ENCODE results near the gene NDUFB10.
"Not testable (repeated sequence)": the region's sequence is repeated elsewhere in the genome, so short reads cannot be mapped to it uniquely, and the experiment has no call there.

The NDUFB10 gene

GRCh38 chr16:1929105-1929504, 30.2 kb upstream of the NDUFB10 start:
- no peak overlapping the region for H3K9ac ChIP-seq (ENCODE audit: low read depth, low read length)
- peaks cover 18% of the 10 kb centered on the region for H3K27me3 ChIP-seq (ENCODE audit: insufficient read depth, low read length)
- peak overlapping the region; percentile 50 for H3K4me3 ChIP-seq (ENCODE audit: low read length)
- no peaks in the 10 kb centered on the region for H3K36me3 ChIP-seq (ENCODE audit: insufficient read depth, low read length)
- 21% methylated on average over 8 of the region's 11 CpGs for WGBS
- no peak overlapping the region for H3K27ac ChIP-seq (ENCODE audit: low read depth, low read length)
- H3K9me3 ChIP-seq (ENCODE audit: insufficient read depth, low read depth, low read length), result no peaks in the 10 kb centered on the region
- no peaks in the 10 kb centered on the region for H3K4me1 ChIP-seq (ENCODE audit: insufficient read depth, low read length)

GRCh38 chr16:1929578-1930337, 29.6 kb upstream of the NDUFB10 start:
- no peaks in the 10 kb centered on the region for H3K4me1 ChIP-seq (ENCODE audit: insufficient read depth, low read length)
- H3K27me3 ChIP-seq (ENCODE audit: insufficient read depth, low read length), result peaks cover 11% of the 10 kb centered on the region
- H3K4me3 ChIP-seq (ENCODE audit: low read length), result peak overlapping the region; percentile 50
- no peak overlapping the region; the same call in 1 of the 2 replicates for H3K9ac ChIP-seq (ENCODE audit: low read depth, low read length)
- no peaks in the 10 kb centered on the region for H3K9me3 ChIP-seq (ENCODE audit: insufficient read depth, low read depth, low read length)
- no peaks in the 10 kb centered on the region for H3K36me3 ChIP-seq (ENCODE audit: insufficient read depth, low read length)
- whole genome bisulfite sequencing, result 15% methylated on average over 70 of the region's 70 CpGs
- H3K27ac ChIP-seq (ENCODE audit: low read depth, low read length), result no peak overlapping the region

DNA sequence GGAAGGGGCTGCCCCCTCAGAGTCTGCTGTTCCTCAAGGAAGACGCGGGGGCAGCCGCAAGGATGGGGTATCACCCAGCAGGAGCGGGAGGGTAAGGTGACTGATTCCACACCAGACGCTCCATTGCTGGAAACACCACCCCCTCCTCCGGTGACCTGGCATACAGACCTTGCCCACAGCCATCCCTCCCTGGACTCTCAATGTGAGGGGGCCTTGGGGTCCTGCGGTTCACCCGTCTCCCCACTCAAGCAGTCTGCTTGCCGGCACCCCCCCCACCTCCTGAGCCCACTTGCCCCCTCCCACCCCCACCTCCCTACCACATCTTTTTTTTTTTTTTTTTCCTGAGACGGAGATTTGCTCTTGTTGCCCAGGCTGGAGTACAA, 29.0 kb upstream of the NDUFB10 start:
- H3K9ac ChIP-seq (ENCODE audit: low read depth, low read length), result no peak overlapping the region
- H3K27ac ChIP-seq (ENCODE audit: low read depth, low read length), result no peak overlapping the region
- peaks cover 10% of the 10 kb centered on the region for H3K27me3 ChIP-seq (ENCODE audit: insufficient read depth, low read length)
- 83% methylated on average over 10 of the region's 10 CpGs for WGBS
- no peaks in the 10 kb centered on the region for H3K36me3 ChIP-seq (ENCODE audit: insufficient read depth, low read length)
- H3K4me1 ChIP-seq (ENCODE audit: insufficient read depth, low read length), result no peaks in the 10 kb centered on the region
- H3K4me3 ChIP-seq (ENCODE audit: low read length), result no peak overlapping the region
- H3K9me3 ChIP-seq (ENCODE audit: insufficient read depth, low read depth, low read length), result no peaks in the 10 kb centered on the region

- no peaks in the 10 kb centered on the region for H3K36me3 ChIP-seq (ENCODE audit: insufficient read depth, low read length)
- H3K4me3 ChIP-seq (ENCODE audit: low read length), result no peak overlapping the region
- 81% methylated on average over 19 of the region's 19 CpGs for WGBS
- H3K4me1 ChIP-seq (ENCODE audit: insufficient read depth, low read length), result no peaks in the 10 kb centered on the region
- no peak overlapping the region for H3K27ac ChIP-seq (ENCODE audit: low read depth, low read length)
- no peaks in the 10 kb centered on the region for H3K9me3 ChIP-seq (ENCODE audit: insufficient read depth, low read depth, low read length)
- H3K9ac ChIP-seq (ENCODE audit: low read depth, low read length), result no peak overlapping the region; the same call in 1 of the 2 replicates
- H3K27me3 ChIP-seq (ENCODE audit: insufficient read depth, low read length), result peaks cover 10% of the 10 kb centered on the region
Measured at GRCh38 chr16:1932050-1933028, 27.0 kb upstream of the NDUFB10 start.

GRCh38 chr16:1933097-1933661, 26.2 kb upstream of the NDUFB10 start:
- no peak overlapping the region for H3K27ac ChIP-seq (ENCODE audit: low read depth, low read length)
- 80% methylated on average over 23 of the region's 23 CpGs for WGBS
- no peak overlapping the region for H3K4me3 ChIP-seq (ENCODE audit: low read length)
- no peak overlapping the region for H3K9ac ChIP-seq (ENCODE audit: low read depth, low read length)
- H3K27me3 ChIP-seq (ENCODE audit: insufficient read depth, low read length), result peaks cover 10% of the 10 kb centered on the region
- peaks cover 2% of the 10 kb centered on the region for H3K36me3 ChIP-seq (ENCODE audit: insufficient read depth, low read length)
- H3K9me3 ChIP-seq (ENCODE audit: insufficient read depth, low read depth, low read length), result no peaks in the 10 kb centered on the region
- no peaks in the 10 kb centered on the region for H3K4me1 ChIP-seq (ENCODE audit: insufficient read depth, low read length)

DNA sequence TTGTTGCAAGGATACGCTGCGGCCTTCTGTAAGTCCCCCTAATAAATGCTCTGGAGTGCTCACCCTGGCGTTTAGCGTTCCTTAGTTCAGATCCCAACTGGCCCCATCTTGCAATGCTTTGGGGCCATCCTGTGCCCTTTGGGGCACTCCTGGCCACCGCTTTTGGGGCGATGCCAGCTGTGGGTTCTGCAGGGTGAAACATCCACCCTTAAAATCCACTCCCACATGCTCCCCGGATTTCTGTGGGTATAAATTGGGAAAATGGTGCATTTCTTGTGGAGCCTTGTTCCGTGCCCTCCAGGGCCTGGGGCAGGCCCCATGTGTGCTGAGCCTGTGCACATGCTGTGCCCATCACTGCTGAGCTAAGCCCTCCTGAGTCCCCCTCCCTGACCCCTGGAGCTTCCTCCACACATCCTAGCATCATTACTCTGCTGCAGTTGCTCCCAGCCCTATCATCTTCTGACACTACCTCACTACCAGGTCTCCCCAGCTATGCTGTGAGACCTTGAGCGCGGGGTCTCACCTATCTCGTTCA, 22.3 kb upstream of the NDUFB10 start:
- H3K4me3 ChIP-seq (ENCODE audit: low read length), result no peak overlapping the region
- 93% methylated on average over 10 of the region's 11 CpGs for WGBS
- no peak overlapping the region for H3K9ac ChIP-seq (ENCODE audit: low read depth, low read length)
- H3K4me1 ChIP-seq (ENCODE audit: insufficient read depth, low read length), result 0 out of 2 replicates have a peak, but pooled peaks cover 2% of the 10 kb centered on the region
- H3K9me3 ChIP-seq (ENCODE audit: insufficient read depth, low read depth, low read length), result no peaks in the 10 kb centered on the region
- H3K27me3 ChIP-seq (ENCODE audit: insufficient read depth, low read length), result no peaks in the 10 kb centered on the region
- no peak overlapping the region for H3K27ac ChIP-seq (ENCODE audit: low read depth, low read length)
- peaks cover 21% of the 10 kb centered on the region for H3K36me3 ChIP-seq (ENCODE audit: insufficient read depth, low read length)

- Histone ChIP-seq H3K9ac (ENCODE audit: low read depth, low read length) (no peak overlapping the region), H3K27ac (ENCODE audit: low read depth, low read length) (no peak overlapping the region), H3K36me3 (ENCODE audit: insufficient read depth, low read length) (peaks cover 21% of the 10 kb centered on the region), H3K27me3 (ENCODE audit: insufficient read depth, low read length) (peaks cover 5% of the 10 kb centered on the region; the same call in 1 of the 2 replicates), H3K4me3 (ENCODE audit: low read length) (no peak overlapping the region), H3K9me3 (ENCODE audit: insufficient read depth, low read depth, low read length) (no peaks in the 10 kb centered on the region), H3K4me1 (ENCODE audit: insufficient read depth, low read length) (0 out of 2 replicates have a peak, but pooled peaks cover 5% of the 10 kb centered on the region)
- WGBS, result 96% methylated on average over 10 of the region's 10 CpGs
Measured at GRCh38 chr16:1938316-1938715, 21.0 kb upstream of the NDUFB10 start.

GRCh38 chr16:1938910-1939309, 20.4 kb upstream of the NDUFB10 start:
- Histone ChIP-seq H3K9me3 (ENCODE audit: insufficient read depth, low read depth, low read length) (no peaks in the 10 kb centered on the region), H3K27ac (ENCODE audit: low read depth, low read length) (no peak overlapping the region)
- 95% methylated on average over 17 of the region's 17 CpGs for WGBS

GRCh38 chr16:1939833-1940232, 19.5 kb upstream of the NDUFB10 start:
- H3K27ac ChIP-seq (ENCODE audit: low read depth, low read length); H3K27me3 ChIP-seq (ENCODE audit: insufficient read depth, low read length); H3K4me1 ChIP-seq (ENCODE audit: insufficient read depth, low read length); H3K4me3 ChIP-seq (ENCODE audit: low read length); H3K9ac ChIP-seq (ENCODE audit: low read depth, low read length); H3K9me3 ChIP-seq (ENCODE audit: insufficient read depth, low read depth, low read length): not testable (repeated sequence)
- WGBS, result 95% methylated on average over 8 of the region's 8 CpGs
- peaks cover 21% of the 10 kb centered on the region for H3K36me3 ChIP-seq (ENCODE audit: insufficient read depth, low read length)

More at GRCh38 chr16:1938910-1939309, 20.4 kb upstream of the NDUFB10 start:
- H3K27me3 ChIP-seq (ENCODE audit: insufficient read depth, low read length), result peaks cover 5% of the 10 kb centered on the region; the same call in 1 of the 2 replicates
- peaks cover 21% of the 10 kb centered on the region for H3K36me3 ChIP-seq (ENCODE audit: insufficient read depth, low read length)
- H3K9ac ChIP-seq (ENCODE audit: low read depth, low read length), result no peak overlapping the region
- no peak overlapping the region for H3K4me3 ChIP-seq (ENCODE audit: low read length)
- H3K4me1 ChIP-seq (ENCODE audit: insufficient read depth, low read length), result 0 out of 2 replicates have a peak, but pooled peaks cover 5% of the 10 kb centered on the region

- Histone ChIP-seq H3K4me1 (ENCODE audit: insufficient read depth, low read length) (0 out of 2 replicates have a peak, but pooled peaks cover 5% of the 10 kb centered on the region), H3K9me3 (ENCODE audit: insufficient read depth, low read depth, low read length) (no peaks in the 10 kb centered on the region), H3K9ac (ENCODE audit: low read depth, low read length) (no peak overlapping the region), H3K4me3 (ENCODE audit: low read length) (no peak overlapping the region), H3K36me3 (ENCODE audit: insufficient read depth, low read length) (peaks cover 21% of the 10 kb centered on the region), H3K27me3 (ENCODE audit: insufficient read depth, low read length) (peaks cover 5% of the 10 kb centered on the region; the same call in 1 of the 2 replicates), H3K27ac (ENCODE audit: low read depth, low read length) (no peak overlapping the region)
- WGBS, result 96% methylated on average over 23 of the region's 23 CpGs
Measured at GRCh38 chr16:1940273-1941161, 18.8 kb upstream of the NDUFB10 start.
